GM12892 (cell line): ENCODE data around the gene TOP2B.

Source experiments
- POLR2A ChIP-seq: IDR thresholded peaks from 2 replicates; pipeline ENCODE4 v1.6.1; 2011; ENCODE audit warnings: low read depth, low read length, control low read depth
- POLR2AphosphoS5 ChIP-seq: IDR thresholded peaks from 2 replicates; pipeline ENCODE4 v1.6.1; 2011; ENCODE audit warnings: low read depth, low read length, control low read depth
- TAF1 ChIP-seq: IDR thresholded peaks from 2 replicates; pipeline ENCODE4 v1.6.1; 2011; ENCODE audit warnings: low read depth, mild to moderate bottlenecking, control low read depth, low read length, borderline replicate concordance

DNA sequence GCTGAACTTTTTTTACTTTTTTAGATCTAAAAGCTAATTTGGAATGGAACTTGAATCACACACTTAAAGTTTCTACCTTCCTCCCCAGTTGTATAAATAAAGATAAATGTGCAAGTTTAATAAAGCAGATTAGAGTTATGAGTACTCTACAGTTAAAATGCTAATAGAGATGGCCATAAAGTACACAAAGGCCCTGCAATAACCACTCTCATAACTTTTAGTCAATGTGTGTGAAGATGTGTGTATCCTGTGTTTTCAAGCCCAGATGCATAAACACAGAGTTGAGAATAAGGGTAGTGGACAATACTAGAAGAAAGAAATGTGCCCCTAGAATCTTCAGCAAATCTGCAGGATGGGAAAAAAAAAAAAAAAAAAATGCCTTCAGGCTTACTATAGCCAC is 45.3 kb downstream of the TOP2B start:
- TF ChIP-seq POLR2AphosphoS5 (no peak), POLR2A (no peak), TAF1 (no peak)
